ENCODE data around the gene MAMDC2.

MAMDC2 gene

GRCh38 chr9:70119786-70120185 is 76.1 kb downstream of the MAMDC2 start:
- DNase-seq: no peak
- Histone ChIP-seq H3K4me3 (ENCODE audit: low read length) (no peak overlapping the region), H3K9ac (ENCODE audit: low read length) (no peak overlapping the region), H2AFZ (ENCODE audit: low read length) (no peak overlapping the region), H3F3A (ENCODE audit: insufficient read depth, low read length) (no peaks in the 10 kb centered on the region), H4K20me1 (ENCODE audit: insufficient read depth, low read length) (no peaks in the 10 kb centered on the region), H3K36me3 (replicated peaks; ENCODE audit: insufficient read depth, low read length) (no peaks in the 10 kb centered on the region), H3K27ac (ENCODE audit: low read length) (no peak overlapping the region), H3K9me3 (replicated peaks; ENCODE audit: insufficient read depth, low read length) (no peaks in the 10 kb centered on the region), H3K79me2 (ENCODE audit: low read length) (no peaks in the 10 kb centered on the region), H3K9me2 (replicated peaks; ENCODE audit: insufficient read depth, low read length) (no peaks in the 10 kb centered on the region), H3K4me1 (ENCODE audit: low read length) (no peaks in the 10 kb centered on the region), H3K4me2 (ENCODE audit: low read depth, low read length) (no peak overlapping the region), H3K27me3 (replicated peaks; ENCODE audit: insufficient read depth, low read length) (no peaks in the 10 kb centered on the region)
- TF ChIP-seq EZH2 (optimal IDR thresholded peaks at IDR 0.05; ENCODE audit: low read depth, low read length): no peak
- TF ChIP-seq EZH2phosphoT487 (IDR thresholded peaks at IDR 0.05; ENCODE audit: low read length): no peak
- TF ChIP-seq CTCF (IDR thresholded peaks at IDR 0.05; ENCODE audit: low read length): no peak

- H3K27ac ChIP-seq (ENCODE audit: low read length): no peak overlapping the region
- no peaks in the 10 kb centered on the region for H3K27me3 ChIP-seq (replicated peaks; ENCODE audit: insufficient read depth, low read length)
- no peak overlapping the region for H3K9ac ChIP-seq (ENCODE audit: low read length)
- H4K20me1 ChIP-seq (ENCODE audit: insufficient read depth, low read length): no peaks in the 10 kb centered on the region
- TF ChIP-seq EZH2 (optimal IDR thresholded peaks at IDR 0.05; ENCODE audit: low read depth, low read length) (no peak), CTCF (IDR thresholded peaks at IDR 0.05; ENCODE audit: low read length) (no peak), EZH2phosphoT487 (IDR thresholded peaks at IDR 0.05; ENCODE audit: low read length) (no peak)
- no peaks in the 10 kb centered on the region for H3K9me3 ChIP-seq (replicated peaks; ENCODE audit: insufficient read depth, low read length)
- no peak overlapping the region for H3K4me2 ChIP-seq (ENCODE audit: low read depth, low read length)
- no peaks in the 10 kb centered on the region for H3F3A ChIP-seq (ENCODE audit: insufficient read depth, low read length)
- H3K79me2 ChIP-seq (ENCODE audit: low read length): no peaks in the 10 kb centered on the region
- DNase-seq: no peak
- no peaks in the 10 kb centered on the region for H3K9me2 ChIP-seq (replicated peaks; ENCODE audit: insufficient read depth, low read length)
- no peaks in the 10 kb centered on the region for H3K36me3 ChIP-seq (replicated peaks; ENCODE audit: insufficient read depth, low read length)
- no peak overlapping the region for H2AFZ ChIP-seq (ENCODE audit: low read length)
- H3K4me1 ChIP-seq (ENCODE audit: low read length): no peaks in the 10 kb centered on the region
- H3K4me3 ChIP-seq (ENCODE audit: low read length): no peak overlapping the region
These were observed 77.3 kb downstream of the MAMDC2 start for GRCh38 chr9:70120834-70121510.

GRCh38 chr9:70121818-70122436 is 78.3 kb downstream of the MAMDC2 start:
- H3K27me3 ChIP-seq (replicated peaks; ENCODE audit: insufficient read depth, low read length): no peaks in the 10 kb centered on the region
- H3K4me3 ChIP-seq (ENCODE audit: low read length): no peak overlapping the region
- no peaks in the 10 kb centered on the region for H3K9me3 ChIP-seq (replicated peaks; ENCODE audit: insufficient read depth, low read length)
- no peak overlapping the region for H3K9ac ChIP-seq (ENCODE audit: low read length)
- no peak overlapping the region for H3K27ac ChIP-seq (ENCODE audit: low read length)
- no peaks in the 10 kb centered on the region for H3K4me1 ChIP-seq (ENCODE audit: low read length)
- no peak overlapping the region for H3K4me2 ChIP-seq (ENCODE audit: low read depth, low read length)
- no peaks in the 10 kb centered on the region for H3K79me2 ChIP-seq (ENCODE audit: low read length)
- no peaks in the 10 kb centered on the region for H3K9me2 ChIP-seq (replicated peaks; ENCODE audit: insufficient read depth, low read length)
- no peak overlapping the region for H2AFZ ChIP-seq (ENCODE audit: low read length)
- no peak for TF ChIP-seq EZH2phosphoT487 (IDR thresholded peaks at IDR 0.05; ENCODE audit: low read length)
- TF ChIP-seq CTCF (IDR thresholded peaks at IDR 0.05; ENCODE audit: low read length): no peak
- no peak for TF ChIP-seq EZH2 (optimal IDR thresholded peaks at IDR 0.05; ENCODE audit: low read depth, low read length)
- H3F3A ChIP-seq (ENCODE audit: insufficient read depth, low read length): no peaks in the 10 kb centered on the region
- H4K20me1 ChIP-seq (ENCODE audit: insufficient read depth, low read length): no peaks in the 10 kb centered on the region
- DNase-seq: no peak
- no peaks in the 10 kb centered on the region for H3K36me3 ChIP-seq (replicated peaks; ENCODE audit: insufficient read depth, low read length)
